GM21619 (cell line): ENCODE results near the gene NCBP3.
"Not testable (repeated sequence)": the region's sequence is repeated elsewhere in the genome, so short reads cannot be mapped to it uniquely, and the experiment has no call there.

Experiments used
- ATAC-seq: cut with Tn5 transposase; IDR thresholded peaks from one replicate; pipeline ENCODE4 v1.9.1; 2021; ENCODE audit not compliant: unreplicated experiment

NCBP3 gene

DNA sequence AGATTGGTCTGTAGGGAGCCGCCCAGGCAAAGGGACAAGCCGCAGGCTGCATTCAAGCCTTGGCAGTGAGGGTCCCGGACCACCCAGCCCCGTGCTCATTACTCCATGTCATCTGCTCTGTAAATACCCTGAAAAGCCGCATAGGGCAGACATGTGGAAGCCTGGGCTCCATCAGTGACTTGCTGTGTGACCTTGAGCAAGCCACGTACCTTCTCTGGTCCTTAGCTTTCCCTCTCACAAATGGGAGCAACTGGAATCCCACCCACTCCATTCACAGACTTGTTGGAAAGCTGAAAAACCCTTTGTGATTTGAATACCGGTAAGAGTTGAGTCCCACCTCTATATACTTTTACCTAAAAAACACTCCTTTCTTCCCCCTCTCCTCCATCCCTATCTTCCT, 34.9 kb upstream of the NCBP3 start:
- no peak for ATAC-seq

DNA sequence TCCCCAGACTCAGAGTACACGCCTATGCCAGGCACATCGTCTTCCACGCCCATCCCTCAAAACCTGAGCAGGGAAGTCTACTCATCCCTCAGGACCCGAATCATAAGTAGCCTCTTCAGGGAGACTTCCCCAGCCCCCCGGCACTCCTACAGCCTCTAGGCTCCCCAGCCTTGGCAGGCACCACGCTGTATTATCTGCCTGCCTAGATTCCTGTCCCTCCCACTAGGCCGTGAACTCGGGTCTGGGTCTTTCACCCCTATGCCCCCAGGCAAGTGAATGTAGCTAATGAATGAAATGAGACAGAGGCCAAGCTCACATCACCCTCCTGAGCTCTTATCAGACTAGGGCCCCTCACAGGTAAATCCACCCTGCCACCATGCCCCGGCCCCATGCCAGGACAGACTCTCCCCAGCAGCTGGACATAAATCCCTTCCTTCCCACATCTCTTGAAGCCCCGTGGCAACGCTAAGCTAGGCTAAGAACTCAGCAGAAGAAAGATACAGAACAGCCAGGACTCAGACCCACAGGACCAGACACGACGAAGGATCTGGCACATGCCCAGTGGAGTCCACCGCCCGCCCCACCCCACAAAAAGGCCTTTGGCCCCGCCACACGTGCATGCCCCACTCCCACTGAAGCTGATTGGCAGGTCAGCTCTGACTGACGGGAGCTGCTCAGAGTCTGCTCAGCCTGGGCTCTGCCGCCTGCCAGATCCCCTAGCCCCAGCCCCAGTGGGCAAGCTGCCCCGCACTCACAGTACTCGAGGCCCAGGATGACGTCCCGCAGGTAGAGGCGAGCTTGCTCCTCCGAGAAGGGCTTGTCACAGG, 33.8 kb upstream of the NCBP3 start:
- no peak for ATAC-seq

DNA sequence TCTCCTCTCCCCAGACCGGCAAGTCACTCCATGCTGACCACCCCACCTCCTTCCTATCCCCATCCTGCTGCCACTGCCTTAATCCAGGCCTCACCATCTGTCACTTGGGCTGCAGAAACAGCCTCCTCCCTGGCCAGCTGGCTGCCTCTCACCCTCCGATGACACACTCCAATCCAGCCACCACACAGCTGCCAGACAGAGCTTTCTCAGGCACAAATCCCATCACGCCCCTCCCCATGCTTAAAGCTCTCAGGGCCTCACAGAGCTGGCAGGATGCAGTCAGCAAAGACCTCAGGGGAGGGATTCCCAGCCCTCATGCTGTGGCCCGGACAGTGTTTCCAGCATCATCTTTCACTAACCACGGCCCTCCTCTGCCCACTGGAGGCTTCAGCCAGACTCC, 33.1 kb upstream of the NCBP3 start:
- ATAC-seq: no peak

DNA sequence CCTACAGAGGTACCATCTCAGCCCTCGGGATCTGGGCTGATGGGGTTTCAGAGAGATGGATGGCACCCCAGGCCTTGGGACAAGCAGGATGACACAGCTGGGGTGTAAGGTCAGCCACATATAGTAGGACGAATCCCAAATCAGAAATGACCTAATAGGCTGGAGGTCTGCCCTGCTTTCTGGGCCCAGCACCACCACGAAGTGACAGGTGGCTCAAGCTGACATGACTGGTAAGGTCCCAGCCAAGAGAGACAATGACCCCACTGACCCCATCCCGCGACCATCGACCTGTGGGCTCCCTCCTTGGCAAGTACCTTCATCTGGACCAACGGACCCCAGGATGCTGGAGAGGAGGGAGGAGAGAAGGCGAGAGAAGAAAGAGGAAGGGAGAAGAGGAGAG, 31.2 kb upstream of the NCBP3 start:
- no peak for ATAC-seq

DNA sequence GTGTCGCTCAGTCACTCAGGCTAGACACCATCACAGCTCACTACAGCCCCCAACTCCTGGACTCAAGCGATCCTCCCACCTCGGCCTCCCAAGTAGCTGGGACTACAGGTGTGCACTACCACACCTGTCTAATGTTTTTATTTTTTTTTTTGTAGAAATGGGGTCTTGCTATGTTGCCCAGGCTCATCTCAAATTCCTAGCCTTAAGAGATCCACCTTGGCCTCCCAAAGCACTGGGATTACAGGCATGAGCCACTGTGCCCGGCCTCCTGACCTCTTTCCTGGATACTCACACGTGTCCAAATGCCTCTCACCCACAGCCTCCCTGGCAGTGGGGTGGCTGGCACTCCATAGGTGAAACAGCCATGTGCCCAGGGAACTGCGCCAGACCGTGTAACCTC, 29.3 kb upstream of the NCBP3 start:
- no peak for ATAC-seq

DNA sequence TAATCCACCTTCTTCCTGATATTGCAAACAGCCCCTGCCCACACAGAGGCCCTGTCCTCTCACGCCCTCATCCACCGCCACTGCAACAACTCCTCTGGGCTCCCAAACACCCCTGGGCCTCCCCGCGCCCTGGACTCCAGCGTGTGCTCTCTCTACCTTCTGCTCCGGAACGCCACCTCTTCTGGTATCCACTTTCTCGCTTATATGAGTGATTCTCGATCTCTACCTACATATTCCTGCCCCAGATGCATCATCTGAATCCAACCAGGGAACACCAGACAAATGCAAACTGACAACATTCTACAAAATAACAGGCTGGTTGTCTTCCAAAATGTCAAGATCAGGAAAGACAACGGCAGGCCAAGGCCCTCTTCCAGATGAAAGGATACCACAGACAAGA, 27.8 kb upstream of the NCBP3 start:
- no peak for ATAC-seq

DNA sequence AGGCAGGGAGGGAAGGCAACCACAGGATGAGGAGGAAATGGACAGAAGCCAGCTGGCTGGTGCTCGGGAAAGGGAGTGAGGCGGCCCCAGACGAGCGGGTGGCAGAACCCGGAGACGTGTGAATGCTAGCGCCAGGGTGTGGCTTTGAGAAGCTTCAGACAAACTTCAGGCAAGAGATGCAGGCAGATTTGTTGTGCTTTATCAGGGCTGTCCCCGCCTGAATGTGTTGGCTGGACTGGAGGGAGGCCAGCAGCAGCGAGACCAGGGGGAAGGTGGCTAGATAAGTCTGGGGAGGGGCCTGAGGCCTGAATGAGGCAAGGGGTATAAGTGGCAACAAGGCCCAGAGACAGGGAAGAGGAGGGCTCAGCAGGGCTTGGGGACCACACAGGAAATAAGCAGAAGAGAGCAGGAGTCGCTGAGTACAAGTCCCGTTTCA, 24.8 kb upstream of the NCBP3 start:
- ATAC-seq: no peak

DNA sequence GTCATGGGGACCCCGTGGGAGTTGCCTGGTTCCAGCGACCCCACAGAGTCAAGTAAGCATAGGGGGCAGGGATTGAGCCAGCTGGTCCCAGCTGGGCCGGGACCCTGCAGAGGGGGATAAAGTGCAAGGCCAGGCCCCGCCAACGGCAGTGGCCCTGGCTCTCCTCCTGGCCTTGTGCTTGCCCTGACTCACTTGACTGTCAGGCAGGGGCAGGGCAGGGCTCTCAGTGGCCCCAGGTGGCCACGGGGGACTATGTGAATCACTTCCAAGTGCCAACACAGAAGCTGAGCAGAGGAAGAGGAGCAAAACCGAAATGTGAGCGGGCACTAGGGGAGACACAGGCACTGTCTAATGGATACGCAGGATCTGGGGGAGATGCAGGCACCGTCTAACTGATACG, 21.6 kb upstream of the NCBP3 start:
- ATAC-seq: no peak

DNA sequence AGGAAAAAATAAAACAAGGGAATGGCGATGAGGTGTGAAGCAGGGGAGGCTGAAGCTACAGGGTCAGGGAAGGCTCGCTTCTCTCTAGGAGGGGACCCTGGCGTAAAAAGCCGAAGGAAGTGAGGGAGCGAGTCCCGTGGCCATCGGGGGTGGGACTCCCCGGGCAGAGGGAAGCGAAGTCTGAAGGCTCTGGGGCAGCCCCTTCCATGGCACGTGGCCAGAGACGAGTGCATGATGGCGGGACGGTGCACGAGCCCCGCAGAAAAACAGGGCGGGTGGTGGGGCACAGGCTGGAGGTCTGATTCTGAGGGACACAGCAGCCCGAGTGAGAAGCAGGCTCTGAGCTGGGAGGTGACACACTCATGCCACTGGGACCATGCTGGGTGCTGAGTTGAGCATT, 21.1 kb upstream of the NCBP3 start:
- ATAC-seq: no peak

DNA sequence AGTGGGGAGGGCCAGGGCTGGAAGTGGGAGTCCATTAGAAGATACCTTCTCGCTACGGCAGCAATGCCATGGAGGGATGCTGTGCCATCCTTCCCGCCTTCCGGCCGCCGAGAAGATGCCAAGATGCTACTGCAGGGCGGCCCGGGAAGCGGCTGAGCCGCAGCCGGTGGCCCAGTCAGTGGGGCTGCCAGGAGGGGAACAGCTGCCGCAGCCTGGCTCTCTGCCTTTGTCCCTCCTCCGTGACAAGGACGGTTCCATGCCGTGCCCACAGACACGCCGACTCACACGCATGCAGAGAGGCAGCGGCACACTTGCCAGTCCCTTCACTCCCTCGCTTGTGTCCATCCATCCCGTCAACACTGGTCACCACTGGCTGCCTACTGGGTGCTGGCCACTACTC, 20.2 kb upstream of the NCBP3 start:
- ATAC-seq: no peak

DNA sequence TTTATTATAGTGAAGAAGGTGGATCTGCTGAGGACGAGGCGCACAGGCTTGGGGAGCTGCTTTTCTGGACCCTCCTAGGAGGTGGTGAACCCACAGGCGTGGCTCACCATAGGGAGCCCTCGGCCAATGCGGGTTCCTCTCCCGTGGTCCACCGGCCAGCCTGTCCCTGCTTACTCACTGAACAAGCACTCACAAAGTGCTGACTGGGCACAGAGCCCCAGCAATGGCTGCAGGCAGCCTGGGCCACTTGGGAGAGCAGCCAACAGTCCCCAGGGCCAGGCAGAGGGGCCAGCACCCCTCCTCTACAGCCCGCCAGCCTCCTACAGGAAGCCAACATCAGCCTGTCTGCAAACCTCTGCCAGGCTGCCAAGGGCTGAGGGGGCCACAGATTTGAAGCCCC, 19.1 kb upstream of the NCBP3 start:
- ATAC-seq: no peak

DNA sequence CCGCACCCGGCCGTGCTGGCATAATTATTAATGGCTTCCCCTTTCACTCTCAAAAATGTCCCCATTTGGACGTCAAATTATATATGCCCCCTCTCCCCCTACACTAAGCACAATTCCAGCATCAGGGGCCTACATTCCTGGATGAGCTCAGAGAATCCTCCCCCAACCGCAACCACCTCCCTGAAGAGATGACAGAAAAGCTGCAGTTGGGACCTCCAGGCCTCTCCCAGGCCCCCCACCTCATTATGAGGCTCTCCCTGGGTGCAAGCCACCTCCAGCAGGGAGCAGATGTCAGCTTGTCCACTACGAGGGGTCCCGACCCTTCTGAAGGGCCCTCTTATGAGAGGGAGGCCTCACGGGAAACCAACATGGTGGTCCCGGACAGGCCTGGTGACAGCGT, 18.5 kb upstream of the NCBP3 start:
- ATAC-seq: no peak

DNA sequence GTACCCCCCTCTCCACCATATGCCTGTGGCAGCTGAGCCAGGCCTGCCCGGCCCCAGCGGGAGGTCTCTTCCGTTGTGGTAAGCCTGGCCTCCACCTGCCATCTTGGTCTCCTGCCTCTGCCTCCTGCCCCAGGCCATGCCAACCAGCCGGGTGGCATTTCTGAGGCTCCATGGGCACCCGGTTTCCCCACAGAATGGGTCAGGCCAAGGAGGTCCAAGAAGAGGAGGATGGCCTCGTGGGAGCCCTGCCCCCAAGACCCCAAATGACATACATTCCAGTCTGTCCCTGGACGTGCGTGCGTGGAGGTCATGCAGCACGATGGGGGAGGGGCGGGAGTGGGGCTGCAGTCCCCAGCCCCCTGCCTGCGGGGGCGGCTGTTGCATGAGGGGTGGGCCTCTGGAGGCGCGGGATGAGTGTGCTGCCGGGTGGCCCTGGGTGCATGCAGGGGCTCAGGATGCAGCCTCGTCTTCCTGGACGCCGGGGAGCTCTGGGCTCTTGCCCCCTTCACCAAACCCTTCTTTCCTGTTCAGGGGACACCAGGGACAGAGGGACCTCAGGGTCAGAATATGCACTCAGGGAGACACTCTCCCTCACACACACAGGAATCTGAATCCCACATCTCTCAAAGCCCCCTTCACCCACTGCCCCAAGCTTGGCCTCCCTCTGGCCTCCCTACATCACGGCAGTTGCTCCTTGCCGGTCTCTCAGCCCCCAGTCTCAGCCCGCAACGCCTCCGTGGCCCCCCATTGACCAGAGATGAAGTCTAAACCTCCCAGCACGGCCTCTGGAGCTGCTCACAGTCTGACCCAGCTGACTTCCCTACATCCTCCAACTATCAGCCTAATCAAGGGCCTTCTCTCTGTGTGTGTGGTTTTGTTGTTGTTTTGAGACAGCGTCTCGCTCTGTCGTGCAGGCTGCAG, 16.0 kb upstream of the NCBP3 start:
- ATAC-seq: no peak

DNA sequence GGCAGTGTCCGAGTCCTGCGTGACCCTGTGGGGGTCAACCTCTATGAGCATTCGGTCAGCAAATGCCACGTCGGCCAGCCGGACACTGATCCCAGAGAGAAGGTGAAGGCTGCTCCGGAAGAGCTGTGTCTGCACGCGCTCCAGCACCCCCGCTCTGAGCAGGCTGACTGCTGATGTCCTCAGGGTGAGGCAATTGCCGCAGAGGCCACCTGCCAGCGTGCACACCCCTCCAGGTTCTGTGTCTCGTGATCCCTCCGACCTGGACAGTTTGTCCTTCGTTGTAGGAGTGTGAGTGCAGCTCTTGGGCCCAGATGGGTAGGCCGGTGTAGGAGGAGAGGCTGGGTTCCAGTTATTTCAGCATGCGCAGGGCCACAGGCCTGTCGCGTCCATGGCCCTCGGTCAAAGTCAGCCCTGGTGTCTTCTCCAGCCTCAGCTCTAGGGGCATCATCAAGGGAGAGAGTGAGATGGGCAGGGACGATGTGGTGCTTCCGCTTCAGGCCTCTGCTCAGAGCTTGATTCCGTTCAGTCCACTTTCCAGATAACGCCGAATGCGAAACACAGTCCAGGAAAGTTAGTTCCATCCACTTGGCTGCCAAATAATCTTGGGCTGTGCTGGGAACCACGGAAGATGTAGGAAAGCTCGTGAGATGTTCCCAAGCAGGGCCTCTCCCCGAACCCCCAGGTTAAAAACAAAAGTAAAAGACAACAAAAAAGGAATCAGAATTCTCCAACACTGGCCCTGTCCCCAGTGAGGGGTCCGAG, 15.1 kb upstream of the NCBP3 start:
- ATAC-seq: no peak

DNA sequence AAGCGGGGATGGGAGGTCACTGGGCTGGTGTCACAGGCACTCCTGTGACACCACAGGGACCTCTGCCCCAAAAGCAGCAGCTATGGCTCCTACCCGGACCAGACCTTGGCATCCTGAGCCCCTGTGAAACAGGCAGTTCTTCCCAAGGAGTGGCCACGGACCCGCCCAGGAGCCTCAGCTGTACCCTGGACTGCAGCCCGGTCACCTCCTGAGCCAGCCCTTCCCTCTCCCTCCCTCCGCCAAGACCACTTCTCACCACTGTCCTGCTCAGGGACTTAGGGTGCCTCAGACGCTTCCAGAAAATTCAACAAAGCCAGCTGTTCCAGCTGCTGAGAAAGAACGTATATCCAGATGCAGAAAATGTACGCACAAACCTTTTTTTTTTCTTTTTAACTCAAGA, 13.9 kb upstream of the NCBP3 start:
- no peak for ATAC-seq

DNA sequence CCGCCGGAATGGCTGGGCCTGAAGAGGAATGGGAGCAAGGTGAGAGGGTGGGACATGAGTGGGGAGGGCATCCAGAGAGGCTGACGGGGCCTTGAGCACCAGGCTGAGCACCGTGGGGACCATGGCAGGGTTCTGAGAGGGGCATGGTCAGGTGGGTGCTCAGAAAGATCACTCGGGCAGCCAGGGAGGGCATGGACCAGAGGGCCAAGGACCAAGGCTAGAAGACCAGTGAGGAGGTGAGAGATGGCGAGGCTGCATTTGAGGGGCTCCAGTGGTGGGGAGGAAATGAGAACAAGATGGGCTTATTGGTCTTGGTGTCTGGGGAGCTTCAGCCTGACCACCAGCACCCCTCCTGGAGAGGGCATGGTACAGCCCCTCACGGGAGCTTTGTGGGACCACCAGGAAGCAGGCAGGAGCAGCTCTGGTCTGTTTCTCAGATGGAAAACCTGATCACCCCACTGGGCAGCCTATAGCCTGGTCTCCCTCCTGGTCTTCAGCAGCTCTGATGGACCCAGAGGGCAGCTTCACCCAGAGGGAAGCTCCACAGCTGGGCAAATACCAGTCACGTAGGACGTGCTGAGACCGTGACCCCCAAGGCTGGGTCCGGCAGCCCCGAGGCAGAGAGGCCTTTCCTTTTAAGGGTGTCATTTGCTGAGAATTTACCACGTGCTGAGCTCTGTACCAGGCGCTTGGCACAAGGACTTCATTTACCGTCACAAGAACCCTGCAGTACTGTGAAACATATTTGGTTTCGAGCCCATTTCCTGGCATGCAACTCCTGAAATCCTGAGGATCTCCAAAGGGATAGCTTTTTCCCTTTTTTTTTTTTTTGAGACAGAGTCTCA, 11.4 kb upstream of the NCBP3 start:
- no peak for ATAC-seq

DNA sequence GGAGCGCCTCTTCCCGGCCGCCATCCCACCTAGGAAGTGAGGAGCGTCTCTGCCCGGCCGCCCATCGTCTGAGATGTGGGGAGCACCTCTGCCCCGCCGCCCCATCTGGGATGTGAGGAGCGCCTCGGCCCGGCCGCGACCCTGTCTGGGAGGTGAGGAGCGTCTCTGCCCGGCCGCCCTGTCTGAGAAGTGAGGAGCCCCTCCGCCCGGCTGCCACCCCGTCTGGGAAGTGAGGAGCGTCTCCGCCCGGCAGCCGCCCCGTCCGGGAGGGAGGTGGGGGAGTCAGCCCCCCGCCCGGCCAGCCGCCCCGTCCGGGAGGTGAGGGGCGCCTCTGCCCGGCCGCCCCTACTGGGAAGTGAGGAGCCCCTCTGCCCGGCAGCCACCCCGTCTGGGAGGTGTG, 8.2 kb upstream of the NCBP3 start:
- ATAC-seq: not testable (repeated sequence)

DNA sequence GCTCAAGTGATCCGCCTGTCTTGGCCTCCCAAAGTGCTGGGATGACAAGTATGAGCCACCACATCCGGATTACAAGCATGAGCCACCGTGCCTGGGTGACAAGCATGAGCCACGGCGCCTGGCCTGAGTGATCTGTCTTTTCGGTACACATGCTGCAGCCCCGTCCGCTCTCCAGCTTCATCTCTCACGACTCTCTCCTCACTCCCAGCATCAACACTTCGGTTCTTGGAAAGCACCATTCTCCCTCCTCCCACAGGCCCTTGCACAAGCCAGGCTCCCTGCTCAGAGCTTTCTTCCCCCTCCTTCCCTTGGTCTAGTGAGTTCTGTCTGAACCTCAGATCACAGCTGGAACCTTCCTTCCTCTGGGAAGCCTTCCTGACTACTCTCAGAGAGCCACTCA, 6.5 kb upstream of the NCBP3 start:
- no peak for ATAC-seq

DNA sequence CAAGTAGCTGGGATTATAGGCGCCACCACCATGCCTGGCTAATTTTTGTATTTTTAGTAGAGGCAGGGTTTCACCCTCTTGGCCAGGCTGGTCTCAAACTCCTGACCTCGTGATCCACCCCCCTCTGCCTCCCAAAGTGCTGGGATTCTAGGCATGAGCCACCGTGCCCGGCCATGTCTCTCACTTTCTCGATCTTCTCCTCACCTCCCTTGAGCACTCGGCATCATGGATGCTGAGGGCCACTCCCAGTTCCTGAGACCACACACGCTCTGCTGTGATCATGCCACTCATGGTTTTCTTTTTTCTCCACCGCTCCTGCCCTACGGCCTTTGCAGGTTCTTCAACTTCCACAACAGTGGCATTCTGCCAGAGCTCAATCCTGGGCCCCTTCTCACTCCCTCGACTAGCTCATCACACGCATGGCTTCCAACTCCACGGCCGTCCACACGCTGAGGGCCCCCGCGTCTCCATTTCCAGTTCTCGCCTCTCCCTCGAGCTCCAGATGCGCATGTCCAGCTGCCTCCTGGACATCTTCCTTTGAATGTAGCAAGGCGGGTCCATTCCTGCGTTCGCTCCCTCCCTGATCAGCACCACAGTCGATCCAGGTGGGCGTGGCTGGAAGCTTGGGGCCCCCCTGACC, 5.5 kb upstream of the NCBP3 start:
- no peak for ATAC-seq

DNA sequence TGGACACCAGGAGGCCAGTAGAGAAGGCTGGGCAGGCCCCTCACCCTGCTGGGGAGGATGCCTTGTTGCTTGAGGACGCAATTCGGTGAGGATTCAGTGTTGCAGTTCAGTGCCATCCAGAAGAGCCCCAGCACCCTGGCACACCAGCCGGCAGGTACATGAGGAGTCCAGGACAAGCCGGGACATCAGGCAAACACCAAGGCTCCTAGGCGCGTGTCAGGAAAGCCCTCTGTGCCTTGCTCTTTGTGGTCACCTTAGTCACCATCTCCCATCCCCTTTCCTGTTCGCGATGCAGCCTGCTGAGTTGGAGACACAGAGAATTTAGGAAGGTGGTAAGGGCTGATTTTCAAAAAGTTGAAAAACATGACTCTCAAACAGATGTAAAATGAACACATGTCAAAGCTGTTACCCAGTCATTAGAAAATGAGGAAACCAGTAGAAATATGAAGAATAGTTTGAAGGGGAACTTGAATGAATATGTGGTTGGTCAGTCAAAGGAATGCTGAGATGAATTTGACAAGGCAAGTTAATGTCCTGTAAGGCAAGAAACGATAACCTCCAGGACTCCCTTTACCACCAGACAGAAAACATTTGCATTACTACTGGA, 2.3 kb upstream of the NCBP3 start:
- no peak for ATAC-seq
